ENCODE data around the gene VENTX. TPM values are rescaled to one million over a fixed set of nuclear protein-coding genes. Genes with fewer than 3 reads are reported as not detected.
A peak's percentile ranks its signal among the peaks of the same experiment; 100 is the strongest.

The VENTX gene
- total RNA-seq, 1 donor from 2014 or later: 1.2 TPM

DNA sequence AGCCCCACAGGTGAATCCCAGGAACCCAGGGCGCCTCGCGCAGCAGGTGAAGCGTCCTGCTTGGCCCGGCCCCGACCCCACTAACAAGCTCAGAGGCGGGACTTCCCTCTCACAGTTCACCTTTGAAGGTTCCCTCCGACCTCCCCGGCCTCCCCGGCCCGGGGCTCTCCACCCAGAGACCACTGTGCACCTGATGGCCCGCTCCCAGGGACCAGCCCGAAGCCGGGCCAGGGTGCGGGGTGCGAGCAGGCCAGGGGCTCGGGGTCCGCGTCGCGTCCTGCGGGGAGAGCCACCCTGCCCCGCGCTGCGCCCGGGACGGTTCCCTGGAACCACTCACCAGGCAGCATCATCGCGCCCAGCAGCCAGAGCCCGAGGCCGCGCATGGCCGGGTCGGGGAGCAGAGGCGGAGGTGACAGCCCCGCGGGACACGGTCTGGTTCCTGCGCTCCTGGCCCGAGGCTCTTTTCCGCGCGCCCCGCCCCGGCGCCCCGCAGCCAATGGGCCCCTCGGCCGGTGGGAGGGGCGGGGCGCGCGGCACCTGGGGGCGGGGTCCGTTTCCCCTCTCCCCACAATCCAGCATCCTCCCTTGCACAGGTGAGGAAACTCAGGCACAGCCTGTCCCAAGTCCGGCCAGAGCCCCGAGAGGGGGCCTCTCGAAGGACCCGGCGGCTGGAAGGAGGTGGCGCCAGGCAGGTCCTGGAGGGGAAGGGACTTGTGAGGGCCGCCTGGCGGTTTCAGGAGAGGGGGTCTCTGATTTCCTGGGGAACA lies 39.0 kb downstream of the VENTX start, which contains the start of gene ADAM8:
ADAM8 (minus strand) TSS at position 434 of the 767 bp plus-strand sequence; CDS start at position 383, 51 bp downstream.
- no peaks in the 10 kb centered on the region for H3K36me3 Mint-ChIP-seq (ENCODE audit: insufficient read depth)
- TF ChIP-seq, protein P1, sequence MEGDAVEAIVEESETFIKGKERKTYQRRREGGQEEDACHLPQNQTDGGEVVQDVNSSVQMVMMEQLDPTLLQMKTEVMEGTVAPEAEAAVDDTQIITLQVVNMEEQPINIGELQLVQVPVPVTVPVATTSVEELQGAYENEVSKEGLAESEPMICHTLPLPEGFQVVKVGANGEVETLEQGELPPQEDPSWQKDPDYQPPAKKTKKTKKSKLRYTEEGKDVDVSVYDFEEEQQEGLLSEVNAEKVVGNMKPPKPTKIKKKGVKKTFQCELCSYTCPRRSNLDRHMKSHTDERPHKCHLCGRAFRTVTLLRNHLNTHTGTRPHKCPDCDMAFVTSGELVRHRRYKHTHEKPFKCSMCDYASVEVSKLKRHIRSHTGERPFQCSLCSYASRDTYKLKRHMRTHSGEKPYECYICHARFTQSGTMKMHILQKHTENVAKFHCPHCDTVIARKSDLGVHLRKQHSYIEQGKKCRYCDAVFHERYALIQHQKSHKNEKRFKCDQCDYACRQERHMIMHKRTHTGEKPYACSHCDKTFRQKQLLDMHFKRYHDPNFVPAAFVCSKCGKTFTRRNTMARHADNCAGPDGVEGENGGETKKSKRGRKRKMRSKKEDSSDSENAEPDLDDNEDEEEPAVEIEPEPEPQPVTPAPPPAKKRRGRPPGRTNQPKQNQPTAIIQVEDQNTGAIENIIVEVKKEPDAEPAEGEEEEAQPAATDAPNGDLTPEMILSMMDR (IDR thresholded peaks at IDR 0.05; ENCODE audit: unreplicated experiment): no peak
- peak within 1 kb of the TSS; percentile 96 for H3K27ac Mint-ChIP-seq
- peaks cover 24% of the 10 kb centered on the region for H3K4me1 Mint-ChIP-seq (ENCODE audit: low read depth)
- H3K4me3 Mint-ChIP-seq (ENCODE audit: low read depth): peak within 1 kb of the TSS; percentile 31
- DNase-seq (ENCODE audit: low spot score, unreplicated experiment): peak; percentile 60
- no peaks in the 10 kb centered on the region for H3K27me3 Mint-ChIP-seq
- H3K9me3 Mint-ChIP-seq (ENCODE audit: low read depth): no peaks in the 10 kb centered on the region

DNA sequence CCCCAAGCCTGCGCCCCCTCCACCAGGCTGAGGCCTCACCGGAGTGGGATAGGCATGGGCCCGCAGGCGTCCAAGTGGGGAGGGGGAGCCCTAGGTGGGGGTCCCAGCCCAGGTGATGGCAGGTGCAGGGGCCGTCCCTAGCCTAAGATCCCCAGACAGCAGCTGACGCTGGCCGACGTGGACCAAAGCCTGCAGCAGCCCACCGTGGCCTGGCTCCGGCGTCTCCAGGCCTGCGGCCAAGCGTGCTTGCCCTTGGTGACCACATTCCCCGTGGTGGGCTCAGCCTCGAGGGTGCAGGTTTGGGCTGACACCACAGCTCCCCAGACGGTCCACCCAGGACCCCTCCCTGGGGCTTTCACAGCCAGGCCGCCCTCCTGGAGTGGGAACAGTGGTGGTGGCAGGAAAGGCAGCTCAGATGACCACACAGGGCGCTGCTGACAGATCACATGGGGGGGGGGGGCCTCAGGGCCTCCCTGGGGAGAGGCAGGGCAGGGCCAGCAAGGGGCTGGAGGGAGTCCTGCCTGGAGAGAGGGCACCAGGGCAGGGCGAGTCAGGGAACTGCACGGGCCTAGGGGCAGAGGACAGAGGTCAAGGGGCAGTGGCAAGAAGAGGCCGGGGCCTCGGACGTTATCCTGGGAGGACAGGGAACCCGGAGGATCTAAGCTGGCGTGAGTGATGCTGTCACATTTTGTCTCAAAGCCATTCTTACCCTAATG lies 39.8 kb downstream of the VENTX start:
- H3K36me3 Mint-ChIP-seq (ENCODE audit: insufficient read depth): no peaks in the 10 kb centered on the region
- H3K4me1 Mint-ChIP-seq (ENCODE audit: low read depth): peaks cover 24% of the 10 kb centered on the region
- peak overlapping the region; percentile 19 for H3K4me3 Mint-ChIP-seq (ENCODE audit: low read depth)
- H3K27ac Mint-ChIP-seq: peak overlapping the region; percentile 96
- DNase-seq (ENCODE audit: low spot score, unreplicated experiment): no peak
- no peaks in the 10 kb centered on the region for H3K27me3 Mint-ChIP-seq
- TF ChIP-seq, protein P1 (IDR thresholded peaks at IDR 0.05; ENCODE audit: unreplicated experiment): no peak
- H3K9me3 Mint-ChIP-seq (ENCODE audit: low read depth): no peaks in the 10 kb centered on the region

DNA sequence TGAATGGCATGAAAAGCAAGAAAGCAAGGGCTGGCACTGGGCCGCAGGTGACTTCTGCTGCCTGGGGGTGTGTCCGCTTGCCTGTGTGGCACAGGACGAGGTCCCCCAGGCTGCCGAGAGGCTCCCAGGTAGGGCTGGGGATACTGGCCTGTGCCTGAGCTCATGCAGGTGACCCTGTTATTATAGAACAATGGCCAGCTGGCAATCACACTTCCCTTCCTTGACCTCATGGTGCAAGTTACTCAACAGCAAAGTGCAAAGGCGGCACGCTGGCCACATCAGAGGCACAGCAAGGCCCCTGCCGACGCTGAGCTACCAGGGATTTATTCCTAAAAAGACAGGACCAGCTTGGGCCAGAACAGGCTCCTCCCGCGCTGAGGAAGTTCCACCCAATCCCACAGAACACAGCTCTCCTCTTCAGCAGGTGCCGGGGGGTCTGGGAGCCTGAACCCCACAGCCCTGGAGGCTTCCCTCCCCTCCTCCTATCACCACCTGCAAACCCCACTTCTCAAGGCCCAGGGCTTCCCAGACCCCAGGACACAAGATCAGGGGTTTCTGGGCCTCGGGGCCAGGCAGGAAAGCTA lies 40.4 kb downstream of the VENTX start:
- Mint-ChIP-seq H3K36me3 (ENCODE audit: insufficient read depth) (no peaks in the 10 kb centered on the region), H3K27me3 (no peaks in the 10 kb centered on the region), H3K4me3 (ENCODE audit: low read depth) (peak overlapping the region; percentile 61), H3K4me1 (ENCODE audit: low read depth) (peaks cover 24% of the 10 kb centered on the region), H3K27ac (peak overlapping the region; percentile 96), H3K9me3 (ENCODE audit: low read depth) (no peaks in the 10 kb centered on the region)
- DNase-seq (ENCODE audit: low spot score, unreplicated experiment): no peak
- TF ChIP-seq, protein P1 (IDR thresholded peaks at IDR 0.05; ENCODE audit: unreplicated experiment): no peak

DNA sequence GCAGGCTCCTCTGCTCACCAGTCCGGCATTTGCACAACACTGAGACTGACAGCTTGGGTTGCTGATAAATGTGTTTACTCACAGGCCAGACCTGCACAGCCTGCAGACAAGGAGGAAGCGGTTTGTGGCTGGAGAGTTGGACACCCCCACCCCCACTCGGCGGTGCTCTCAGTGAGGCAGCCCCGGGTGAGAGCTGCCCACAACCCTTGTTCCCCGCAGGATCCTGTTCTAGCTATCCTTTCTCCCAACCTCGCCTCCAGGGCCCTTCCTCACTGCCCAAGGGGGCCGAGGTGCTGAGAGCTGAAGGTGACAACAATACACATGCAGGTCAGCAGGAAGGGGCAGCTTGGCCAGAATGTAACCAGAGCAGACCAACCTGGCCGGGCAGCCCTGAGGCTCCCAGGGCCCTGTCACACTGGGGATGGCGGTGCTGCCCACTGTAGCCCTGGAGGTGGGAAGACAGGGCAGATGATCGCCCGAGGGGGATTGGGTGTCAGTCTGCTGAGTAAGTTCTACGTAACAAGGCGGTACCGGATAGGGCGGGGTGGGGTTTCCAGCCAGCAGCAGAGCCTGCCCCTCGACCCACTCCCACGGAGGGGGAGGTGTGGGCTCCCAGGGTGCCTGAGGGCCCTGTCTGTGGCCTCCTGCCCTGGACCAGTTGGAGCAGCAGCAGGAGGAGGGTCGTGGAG lies 41.1 kb downstream of the VENTX start:
- TF ChIP-seq, protein P1 (IDR thresholded peaks at IDR 0.05; ENCODE audit: unreplicated experiment): no peak
- DNase-seq (ENCODE audit: low spot score, unreplicated experiment): no peak
- Mint-ChIP-seq H3K9me3 (ENCODE audit: low read depth) (no peaks in the 10 kb centered on the region), H3K4me3 (ENCODE audit: low read depth) (peak overlapping the region; percentile 61), H3K4me1 (ENCODE audit: low read depth) (peaks cover 24% of the 10 kb centered on the region), H3K36me3 (ENCODE audit: insufficient read depth) (peaks cover 2% of the 10 kb centered on the region), H3K27ac (peak overlapping the region; percentile 96), H3K27me3 (no peaks in the 10 kb centered on the region)
